Measurements from ENCODE around the gene MRPS18A.

DNA sequence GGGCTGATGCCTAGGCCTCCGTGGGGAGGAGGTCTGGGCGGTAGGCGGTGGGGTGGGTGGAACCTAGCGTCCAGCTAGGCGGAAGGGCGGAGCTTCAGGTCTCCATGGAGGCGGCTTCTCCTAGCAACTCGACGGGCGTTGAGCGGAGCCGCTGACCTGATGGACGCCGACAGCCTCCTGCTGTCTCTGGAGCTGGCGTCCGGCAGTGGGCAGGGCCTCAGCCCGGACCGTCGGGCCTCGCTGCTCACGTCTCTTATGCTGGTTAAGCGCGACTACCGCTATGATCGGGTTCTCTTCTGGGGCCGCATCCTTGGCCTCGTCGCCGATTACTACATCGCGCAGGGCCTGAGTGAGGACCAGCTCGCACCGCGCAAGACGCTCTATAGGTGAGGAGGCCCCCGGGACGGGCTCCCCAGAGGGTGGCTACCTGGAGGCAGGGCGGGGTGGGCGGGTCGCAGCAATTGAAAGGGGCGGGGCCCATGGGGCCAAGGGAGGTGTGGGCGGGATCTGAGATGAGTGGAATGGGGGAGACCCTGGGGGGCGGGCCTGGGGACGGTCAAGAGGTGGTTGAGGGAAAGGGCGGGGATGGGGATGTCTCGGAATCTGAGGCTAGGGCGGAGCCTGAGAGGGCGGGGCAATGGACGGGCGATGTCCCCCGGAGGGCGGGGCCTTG, 42.5 kb downstream of the MRPS18A start, which contains the start of gene RSPH9:
- TF ChIP-seq YY1 (IDR thresholded peaks at IDR 0.05; ENCODE audit: insufficient read depth, insufficient read length) (no peak), SUZ12 (IDR thresholded peaks at IDR 0.05; ENCODE audit: extremely low read depth, insufficient read depth, insufficient read length) (no peak), ZNF274 (IDR thresholded peaks at IDR 0.05; ENCODE audit: low read depth, low read length) (no peak)
